HepG2 (cell line): ENCODE data around the gene CD7. TPM values are rescaled to one million over a fixed set of nuclear protein-coding genes. Genes with fewer than 3 reads are reported as not detected.

ENCODE experiments used
- ATAC-seq: fragments of 200-7000 bp; cut with Tn5 transposase; 3 replicates; pipeline ENCODE4 v1.9.1; 2020; ENCODE audit warnings: mild to moderate bottlenecking, moderate library complexity
- BruUV-seq: library from RNA; stranded (reverse); fragments of 400-500 nt; replicated peaks from 2 replicates; lab custom pipeline; 2021; lab: Mats Ljungman, UMichigan
- CTCF ChIA-PET: fragments of 300-600 bp; formaldehyde crosslinking; extraction: SDS; loops from one replicate; lab custom pipeline; 2021; ENCODE audit warnings: low total read pairs, inconsistent platforms, low intra/inter-chr PET ratio; lab: Yijun Ruan, JAX
- POLR2A ChIA-PET: fragments of 350-600 bp; sonication (Branson Sonifier 250); formaldehyde crosslinking; loops from one replicate; lab custom pipeline; 2020; ENCODE audit warnings: antibody characterized with exemption, inconsistent platforms; lab: Yijun Ruan, JAX
- DNase-seq: peaks from one replicate; pipeline ENCODE4 v3.0.0-alpha.2; 2015; ENCODE audit warnings: low spot score
- FAIRE-seq: peaks from 3 replicates; lab custom pipeline; 2011; peaks lifted over from hg19 to GRCh38; lab: Jason Lieb, UNC
- H2AFZ ChIP-seq: one replicate; pipeline ENCODE4 v1.6.1; 2011; ENCODE audit warnings: low read length, inconsistent platforms
- H3K27ac ChIP-seq: fragments of 300-600 bp; 3 replicates; pipeline ENCODE4 v1.8.0; 2011; ENCODE audit warnings: mixed run types, mild to moderate bottlenecking, mixed read lengths, low read length, inconsistent platforms; ENCODE audit not compliant: insufficient read depth; ENCODE audit errors: extremely low read length
- H3K27me3 ChIP-seq, 2 experiments: fragments of 200-600 bp in 1 of 2; 2 replicates in 1 of 2; 3 replicates in 1 of 2; pipeline versions ENCODE4 v1.6.0 to v1.8.0; 2011; ENCODE audit warnings: low read length in 2 of 2, mild to moderate bottlenecking in 2 of 2, moderate library complexity in 2 of 2, inconsistent platforms in 1 of 2; ENCODE audit not compliant: insufficient read depth in 2 of 2, control insufficient read depth in 1 of 2
- H3K36me3 ChIP-seq, 2 experiments: fragments of 200-600 bp in 1 of 2; replicated peaks in 1 of 2; 2 replicates in 1 of 2; 3 replicates in 1 of 2; pipeline versions ENCODE4 v1.5.1 to v1.8.0; 2011; ENCODE audit warnings: low read length in 2 of 2, inconsistent platforms in 1 of 2; ENCODE audit not compliant: insufficient read depth in 2 of 2, control insufficient read depth in 1 of 2
- H3K4me1 ChIP-seq: 2 replicates; pipeline ENCODE4 v1.5.1; 2012; ENCODE audit warnings: low read length, inconsistent platforms; ENCODE audit not compliant: insufficient read depth
- H3K4me2 ChIP-seq: 2 replicates; pipeline ENCODE4 v1.6.0; 2011; ENCODE audit warnings: low read depth, low read length, inconsistent platforms
- H3K4me3 ChIP-seq, 3 experiments: fragments of 200-600 bp in 1 of 3; sonication (generic), shearing (Covaris generic) in 1 of 3; replicated peaks in 1 of 3; 2 replicates each; pipeline ENCODE4 v1.5.1; 2011 to 2016; ENCODE audit warnings: low read length in 3 of 3, inconsistent platforms in 2 of 3, low read depth in 2 of 3, mild to moderate bottlenecking in 2 of 3, control low read depth in 1 of 3, mixed read lengths in 1 of 3; ENCODE audit not compliant: insufficient read depth in 1 of 3
- H3K79me2 ChIP-seq: one replicate; pipeline ENCODE4 v1.6.1; 2011; ENCODE audit warnings: low read length, inconsistent platforms; ENCODE audit not compliant: insufficient read depth
- H3K9ac ChIP-seq: 2 replicates; pipeline ENCODE4 v1.6.0; 2011; ENCODE audit warnings: mild to moderate bottlenecking, low read depth, low read length, inconsistent platforms; ENCODE audit not compliant: insufficient read depth
- H3K9me3 ChIP-seq: 2 replicates; pipeline ENCODE4 v1.5.1; 2012; ENCODE audit warnings: mild to moderate bottlenecking, low read length
- H4K20me1 ChIP-seq: 2 replicates; pipeline ENCODE4 v1.6.0; 2011; ENCODE audit warnings: inconsistent platforms, mild to moderate bottlenecking, low read length, moderate library complexity; ENCODE audit not compliant: insufficient read depth
- ATAD3A ChIP-seq: sonication (generic); formaldehyde crosslinking; IDR thresholded peaks from 2 replicates; pipeline ENCODE4 v1.4.0; 2020; ENCODE audit warnings: missing genetic modification reagents
- DMAP1 ChIP-seq: IDR thresholded peaks from 2 replicates; pipeline ENCODE4 v1.6.1; 2016
- ELF1 ChIP-seq: sonication (generic); formaldehyde crosslinking; IDR thresholded peaks from 2 replicates; pipeline ENCODE4 v1.4.0; 2020; ENCODE audit warnings: missing genetic modification reagents
- FOSL2 ChIP-seq: sonication (generic); formaldehyde crosslinking; IDR thresholded peaks from 2 replicates; pipeline ENCODE4 v1.4.0; 2020; ENCODE audit warnings: missing genetic modification reagents
- HIC2 ChIP-seq: sonication (generic); formaldehyde crosslinking; IDR thresholded peaks from 2 replicates; pipeline ENCODE4 v1.9.0; 2022; ENCODE audit warnings: low read depth, missing genetic modification reagents
- IRF1 ChIP-seq: sonication (generic); formaldehyde crosslinking; IDR thresholded peaks from 2 replicates; pipeline ENCODE4 v1.4.0; 2020; ENCODE audit warnings: low read depth, mild to moderate bottlenecking, missing genetic modification reagents
- MED13 ChIP-seq: sonication (generic); formaldehyde crosslinking; IDR thresholded peaks from 2 replicates; pipeline ENCODE4 v1.5.0; 2020; ENCODE audit warnings: missing genetic modification reagents
- MYPOP ChIP-seq: sonication (generic); formaldehyde crosslinking; IDR thresholded peaks from 2 replicates; pipeline ENCODE4 v1.8.1; 2023; ENCODE audit warnings: mild to moderate bottlenecking, moderate library complexity, missing genetic modification reagents
- TCF12 ChIP-seq, 2 experiments: fragments of 450-650 bp in 1 of 2; sonication (generic) in 1 of 2; formaldehyde crosslinking in 1 of 2; IDR thresholded peaks; 2 replicates each; pipeline versions ENCODE4 v1.6.1 to v1.8.0; 2017 to 2022; ENCODE audit warnings: antibody characterized with exemption in 1 of 2, mild to moderate bottlenecking in 1 of 2, missing genetic modification reagents in 1 of 2, moderate library complexity in 1 of 2
- ZNF138 ChIP-seq: sonication (generic); formaldehyde crosslinking; IDR thresholded peaks from 2 replicates; pipeline ENCODE4 v1.5.0; 2020; ENCODE audit warnings: mild to moderate bottlenecking, low read depth, missing genetic modification reagents
- ZNF687 ChIP-seq: sonication (generic); formaldehyde crosslinking; IDR thresholded peaks from 2 replicates; pipeline ENCODE4 v1.5.1; 2020; ENCODE audit warnings: mild to moderate bottlenecking, missing genetic modification reagents, moderate library complexity
- ZNF703 ChIP-seq: sonication (generic); formaldehyde crosslinking; IDR thresholded peaks from 2 replicates; pipeline ENCODE4 v1.5.1; 2020; ENCODE audit warnings: missing genetic modification reagents, mild to moderate bottlenecking, moderate library complexity, borderline replicate concordance
- ZNF800 ChIP-seq: sonication (generic); formaldehyde crosslinking; IDR thresholded peaks from 2 replicates; pipeline ENCODE4 v1.4.0; 2020; ENCODE audit warnings: missing genetic modification reagents
- WGBS: methylation state at CpG from one replicate; pipeline ENCODE4 v1.1.6; 2017; ENCODE audit warnings: low lambda C conversion rate; 5-methylcytosine and 5-hydroxymethylcytosine counted together
- in situ Hi-C: cut with HindIII; loops from 2 replicates; pipeline ENCODE4 v1.10.0; 2017; ENCODE audit warnings: low pct_unique_long_range_greater_than_20kb; ENCODE audit not compliant: extremely low pct_ligation_motif_present
- intact Hi-C: fragments of 100-400 bp; cut with micrococcal nuclease; formaldehyde crosslinking; loops from one replicate; pipeline ENCODE4 v1.10.0; 2022; ENCODE audit not compliant: unreplicated experiment
- polyA plus RNA-seq, 8 experiments: library from polyadenylated mRNA; depleted of rRNA in 3 of 8; stranded (reverse) in 7 of 8; unstranded in 1 of 8; fragments of >200 nt; fragmentation: Illumina TruSeq in 4 of 8; extraction: Trizol in 4 of 8; gene quantifications; 2 replicates each; pipeline versions ENCODE4 v1.2.1 to v1.2.3, GENCODE V29; 2011 to 2016; ENCODE audit warnings: low read depth in 4 of 8, missing spikeins in 1 of 8, mixed read lengths in 1 of 8; ENCODE audit not compliant: insufficient read depth in 1 of 8
- total RNA-seq, 5 experiments: library from RNA; depleted of rRNA; stranded (reverse); fragments of >200 nt; fragmentation: Illumina TruSeq; extraction: Trizol; gene quantifications; 2 replicates each; pipeline ENCODE4 v1.2.3, GENCODE V29; 2016; ENCODE audit warnings: low read depth in 1 of 5

Gene CD7
- total and polyA plus RNA-seq, 2 of the 13 experiments (the other 11 are each of a cell fraction or from before 2014, with no cell fraction given), result 67.6 to 76.4 TPM

GRCh38 chr17:82365606-82366295 lies 48.3 kb upstream of the CD7 start:
- intact Hi-C loops (no loop called here), in situ Hi-C loops (no loop called here)
- FAIRE-seq (no peak), DNase-seq (no peak), ATAC-seq (no peak)
- Histone ChIP-seq H3K27ac (peak overlapping the region; percentile 10), H3K9me3 (no peaks in the 10 kb centered on the region), H3K4me2 (peak overlapping the region; percentile 80), H3K79me2 (no peaks in the 10 kb centered on the region), H4K20me1 (no peaks in the 10 kb centered on the region), H3K27me3 (no peaks in the 10 kb centered on the region), H3K4me3 (peak overlapping the region in 1 of 3 experiments; percentile 35; a peak in 1 of 6 replicates), H3K9ac (no peak overlapping the region), H3K4me1 (peaks cover 58% of the 10 kb centered on the region), H3K36me3 (no peaks in the 10 kb centered on the region), H2AFZ (no peak overlapping the region)
- ChIA-PET CTCF (no interaction called here), POLR2A (interaction anchor here (0.9 to 3.7 kb wide), 9 partner anchors 10 to 92 kb away, joined by 3 to 38 read pairs (median 4); no protein-coding TSS in a partner anchor)
- BruUV-seq, result no TSS peak
- 26% methylated on average over 5 of the region's 6 CpGs for WGBS
- TF ChIP-seq FOSL2 (CRISPR knock-in tag), result no peak
- no peak for TF ChIP-seq IRF1 (CRISPR knock-in tag)
- TF ChIP-seq DMAP1, result no peak
- no peak for TF ChIP-seq MED13 (CRISPR knock-in tag)
- TF ChIP-seq ZNF703 (CRISPR knock-in tag), result no peak
- TF ChIP-seq ZNF687 (CRISPR knock-in tag), result peak; percentile 25; the same call in 1 of the 2 replicates
- no peak for TF ChIP-seq MYPOP (CRISPR knock-in tag)
- no peak for TF ChIP-seq TCF12 (IDR thresholded peaks at IDR 0.05)
- no peak for TF ChIP-seq TCF12 (CRISPR knock-in tag; IDR thresholded peaks at IDR 0.05)
- no peak for TF ChIP-seq ELF1
- no peak for TF ChIP-seq HIC2 (CRISPR knock-in tag)
- no peak for TF ChIP-seq ATAD3A (CRISPR knock-in tag)
- no peak for TF ChIP-seq ZNF800 (CRISPR knock-in tag)
- no peak for TF ChIP-seq ZNF138
